C4-2B (cell line): ENCODE results near the gene LHFPL2.

Experiments
- ZFX ChIP-seq: fragments of 450-650 bp; IDR thresholded peaks from 2 replicates; pipeline ENCODE4 v1.6.1; 2017
- TF ChIP-seq, protein P1 (sequence below): fragments of 450-650 bp; conservative IDR thresholded peaks from 2 replicates; pipeline ENCODE4 v1.5.1; 2017; ENCODE audit warnings: mild to moderate bottlenecking

DNA sequence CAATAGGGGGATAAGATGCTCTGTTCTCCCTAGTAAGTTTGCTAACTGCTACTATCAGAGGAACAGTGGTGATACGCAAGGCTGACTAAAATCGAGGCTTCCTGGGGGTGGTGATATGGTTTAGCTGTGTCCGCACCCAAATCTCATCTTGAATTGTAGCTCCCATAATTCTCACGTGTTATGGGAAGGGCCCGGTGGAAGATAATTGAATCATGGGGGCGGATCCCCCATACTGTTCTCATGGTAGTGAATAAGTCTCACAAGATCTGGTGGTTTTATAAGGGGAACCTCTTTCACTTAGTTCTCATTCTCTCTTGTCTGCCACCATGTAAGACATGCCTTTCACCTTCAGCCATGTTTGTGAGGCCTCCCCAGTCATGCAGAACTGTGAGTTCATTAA is 135.1 kb downstream of the LHFPL2 start:
- TF ChIP-seq, protein P1, sequence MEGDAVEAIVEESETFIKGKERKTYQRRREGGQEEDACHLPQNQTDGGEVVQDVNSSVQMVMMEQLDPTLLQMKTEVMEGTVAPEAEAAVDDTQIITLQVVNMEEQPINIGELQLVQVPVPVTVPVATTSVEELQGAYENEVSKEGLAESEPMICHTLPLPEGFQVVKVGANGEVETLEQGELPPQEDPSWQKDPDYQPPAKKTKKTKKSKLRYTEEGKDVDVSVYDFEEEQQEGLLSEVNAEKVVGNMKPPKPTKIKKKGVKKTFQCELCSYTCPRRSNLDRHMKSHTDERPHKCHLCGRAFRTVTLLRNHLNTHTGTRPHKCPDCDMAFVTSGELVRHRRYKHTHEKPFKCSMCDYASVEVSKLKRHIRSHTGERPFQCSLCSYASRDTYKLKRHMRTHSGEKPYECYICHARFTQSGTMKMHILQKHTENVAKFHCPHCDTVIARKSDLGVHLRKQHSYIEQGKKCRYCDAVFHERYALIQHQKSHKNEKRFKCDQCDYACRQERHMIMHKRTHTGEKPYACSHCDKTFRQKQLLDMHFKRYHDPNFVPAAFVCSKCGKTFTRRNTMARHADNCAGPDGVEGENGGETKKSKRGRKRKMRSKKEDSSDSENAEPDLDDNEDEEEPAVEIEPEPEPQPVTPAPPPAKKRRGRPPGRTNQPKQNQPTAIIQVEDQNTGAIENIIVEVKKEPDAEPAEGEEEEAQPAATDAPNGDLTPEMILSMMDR: no peak
- TF ChIP-seq ZFX: no peak
